K562 (cell line): Measurements from ENCODE around the gene PET117. TPM values are rescaled to one million over a fixed set of nuclear protein-coding genes. Genes with fewer than 3 reads are reported as not detected.

Experiments
- ATAC-seq: fragments of 200-7000 bp; cut with Tn5 transposase; 3 replicates; pipeline ENCODE4 v1.9.1; 2020; ENCODE audit warnings: moderate library complexity
- BruUV-seq: library from RNA; stranded (reverse); fragments of 400-500 nt; replicated peaks from 2 replicates; lab custom pipeline; 2021; lab: Mats Ljungman, UMichigan
- CTCF ChIA-PET: fragments of 300-600 bp; formaldehyde crosslinking; extraction: SDS; loops from one replicate; lab custom pipeline; 2021; ENCODE audit warnings: low intra/inter-chr PET ratio; lab: Yijun Ruan, JAX
- POLR2A ChIA-PET: fragments of 300-600, 350-650 bp; sonication (Branson Sonifier 250); formaldehyde crosslinking; extraction: SDS; loops from one replicate; lab custom pipeline; 2021; ENCODE audit warnings: antibody characterized with exemption, inconsistent platforms; lab: Yijun Ruan, JAX
- DNase-seq, 4 experiments: peaks; one replicate each; pipeline versions ENCODE4 v3.0.0 to v3.0.0-alpha.2; 2011 to 2018; ENCODE audit warnings: low spot score in 3 of 4, mixed read lengths in 3 of 4; ENCODE audit errors: extremely low read depth in 1 of 4
- FAIRE-seq: peaks from 2 replicates; lab custom pipeline; 2011; peaks lifted over from hg19 to GRCh38; lab: Jason Lieb, UNC
- H2AFZ ChIP-seq: 2 replicates; pipeline ENCODE4 v1.6.0; 2011; ENCODE audit warnings: low read depth, low read length, control low read depth, inconsistent platforms
- H3K27ac ChIP-seq: fragments of 200-600 bp; 3 replicates; pipeline ENCODE4 v1.8.0; 2011; ENCODE audit warnings: low read depth, mild to moderate bottlenecking, control low read depth, inconsistent platforms, low read length, moderate library complexity, mixed read lengths; ENCODE audit errors: extremely low read depth
- H3K27me3 ChIP-seq, 2 experiments: fragments of 300-600 bp in 1 of 2; 2 replicates in 1 of 2; 3 replicates in 1 of 2; pipeline versions ENCODE4 v1.6.0 to v1.8.0; 2011; ENCODE audit warnings: inconsistent platforms in 2 of 2, low read length in 2 of 2, mild to moderate bottlenecking in 1 of 2, mixed read lengths in 1 of 2, moderate library complexity in 1 of 2; ENCODE audit not compliant: control insufficient read depth in 2 of 2, insufficient read depth in 2 of 2
- H3K36me3 ChIP-seq: fragments of 300-600 bp; 3 replicates; pipeline ENCODE4 v1.8.0; 2011; ENCODE audit warnings: mild to moderate bottlenecking, low read length, inconsistent platforms; ENCODE audit not compliant: control insufficient read depth, insufficient read depth
- H3K4me1 ChIP-seq, 2 experiments: fragments of 200-600 bp in 1 of 2; replicated peaks in 1 of 2; 2 replicates in 1 of 2; 3 replicates in 1 of 2; pipeline versions ENCODE4 v1.5.1 to v1.8.0; 2011; ENCODE audit warnings: inconsistent platforms in 2 of 2, low read length in 2 of 2, mild to moderate bottlenecking in 1 of 2, mixed read lengths in 1 of 2, moderate library complexity in 1 of 2; ENCODE audit not compliant: control insufficient read depth in 2 of 2, insufficient read depth in 2 of 2
- H3K4me2 ChIP-seq: 2 replicates; pipeline ENCODE4 v1.6.1; 2011; ENCODE audit warnings: low read length, control low read depth, inconsistent platforms, mixed read lengths; ENCODE audit not compliant: insufficient read depth
- H3K4me3 ChIP-seq: fragments of 200-600 bp; sonication (generic), shearing (Covaris generic); 2 replicates; pipeline ENCODE4 v1.5.1; 2016; ENCODE audit warnings: control low read depth, inconsistent platforms
- H3K79me2 ChIP-seq: fragments of 200-600 bp; 3 replicates; pipeline ENCODE4 v1.8.0; 2011; ENCODE audit warnings: low read length, inconsistent platforms; ENCODE audit not compliant: control insufficient read depth, insufficient read depth
- H3K9ac ChIP-seq, 2 experiments: 2 replicates each; pipeline versions ENCODE4 v1.6.0 to v1.6.1; 2011; ENCODE audit warnings: low read depth in 2 of 2, low read length in 2 of 2, control low read depth in 1 of 2, inconsistent platforms in 1 of 2, mild to moderate bottlenecking in 1 of 2, mixed read lengths in 1 of 2; ENCODE audit not compliant: insufficient read depth in 1 of 2
- H3K9me1 ChIP-seq: one replicate; pipeline ENCODE4 v1.6.0; 2011; ENCODE audit warnings: inconsistent platforms, mild to moderate bottlenecking, low read length, moderate library complexity; ENCODE audit not compliant: control insufficient read depth, insufficient read depth
- H3K9me3 ChIP-seq: replicated peaks from 2 replicates; pipeline ENCODE4 v1.5.1; 2011; ENCODE audit warnings: low read depth, low read length, inconsistent platforms; ENCODE audit not compliant: control insufficient read depth, insufficient read depth
- H4K20me1 ChIP-seq: replicated peaks from 2 replicates; pipeline ENCODE4 v1.6.1; 2011; ENCODE audit warnings: low read length, inconsistent platforms, mixed read lengths; ENCODE audit not compliant: control insufficient read depth, insufficient read depth
- CHCHD3 ChIP-seq: fragments of 250-450 bp; sonication (Bioruptor Pico); IDR thresholded peaks from 2 replicates; pipeline ENCODE4 v2.1.2; 2022; ENCODE audit warnings: mild to moderate bottlenecking
- CREM ChIP-seq: IDR thresholded peaks from 2 replicates; pipeline ENCODE4 v1.6.1; 2014; ENCODE audit warnings: antibody characterized with exemption, low read depth
- DPF2 ChIP-seq: fragments of 450-650 bp; IDR thresholded peaks from 2 replicates; pipeline ENCODE4 v1.6.1; 2016
- HDAC1 ChIP-seq, 2 experiments: fragments of 450-650 bp; IDR thresholded peaks; 2 replicates each; pipeline ENCODE4 v1.6.1; 2016 to 2017; ENCODE audit warnings: inconsistent platforms in 1 of 2, mild to moderate bottlenecking in 1 of 2, moderate library complexity in 1 of 2
- ILF3 ChIP-seq: fragments of 450-650 bp; IDR thresholded peaks from 2 replicates; pipeline ENCODE4 v1.6.1; 2018; ENCODE audit warnings: antibody characterized with exemption, mild to moderate bottlenecking, moderate library complexity, borderline replicate concordance
- NFRKB ChIP-seq: fragments of 450-650 bp; IDR thresholded peaks from 2 replicates; pipeline ENCODE4 v1.6.1; 2016; ENCODE audit warnings: low read depth
- RFX7 ChIP-seq: fragments of 250-450 bp; sonication (Bioruptor Pico); IDR thresholded peaks from 2 replicates; pipeline ENCODE4 v1.5.1; 2021; ENCODE audit warnings: mild to moderate bottlenecking
- SMC3 ChIP-seq: conservative IDR thresholded peaks from 2 replicates; pipeline ENCODE4 v1.6.1; 2011; ENCODE audit warnings: low read depth, low read length, improper control_type of control experiment; ENCODE audit not compliant: insufficient read depth
- SP2 ChIP-seq: IDR thresholded peaks from 2 replicates; pipeline ENCODE4 v1.6.1; 2011; ENCODE audit warnings: mild to moderate bottlenecking, low read depth, low read length, moderate library complexity; ENCODE audit not compliant: poor library complexity, severe bottlenecking; ENCODE audit errors: extremely low read depth
- SPI1 ChIP-seq: IDR thresholded peaks from 2 replicates; pipeline ENCODE4 v1.6.1; 2011; ENCODE audit warnings: low read depth, low read length, control low read depth, borderline replicate concordance
- TCF3 ChIP-seq: sonication (generic); formaldehyde crosslinking; IDR thresholded peaks from 2 replicates; pipeline ENCODE4 v1.4.0; 2020; ENCODE audit warnings: mild to moderate bottlenecking, missing genetic modification reagents
- ZHX1 ChIP-seq: fragments of 150-350 bp; conservative IDR thresholded peaks from 2 replicates; pipeline ENCODE4 v1.6.1; 2014; ENCODE audit warnings: low read length
- ZNF583 ChIP-seq: fragments of 250-450 bp; sonication (Bioruptor Pico); IDR thresholded peaks from 2 replicates; pipeline ENCODE4 v1.4.0; 2020
- ZNF644 ChIP-seq: fragments of 200-800 bp; sonication (Bioruptor generic); IDR thresholded peaks from 2 replicates; pipeline ENCODE4 v1.6.1; 2016; ENCODE audit warnings: low read depth, missing genetic modification characterization, missing compliant biosample characterization
- WGBS: fragments of 100-300 bp; shearing (Covaris generic); methylation state at CpG from one replicate; pipeline ENCODE4 v1.1.6; 2016; ENCODE audit warnings: low coverage, mixed read lengths; ENCODE audit not compliant: insufficient coverage; ENCODE audit errors: missing lambda C conversion rate; 5-methylcytosine and 5-hydroxymethylcytosine counted together
- in situ Hi-C: fragments of 300-500 bp; cut with MboI; formaldehyde crosslinking; loops from 4 replicates; pipeline ENCODE4 v1.15.0; 2018; ENCODE audit warnings: inconsistent platforms, mixed read lengths
- intact Hi-C: fragments of 100-400 bp; cut with micrococcal nuclease; formaldehyde crosslinking; loops from 2 replicates; pipeline ENCODE4 v1.14.2; 2022
- polyA plus RNA-seq, 8 experiments: library from polyadenylated mRNA; depleted of rRNA in 4 of 8; stranded (reverse) in 5 of 8; unstranded in 3 of 8; fragments of >200 nt; fragmentation: Nextera tagmentation in 2 of 8; fragmentation: Illumina TruSeq in 1 of 8; extraction: Ambion mirVana in 2 of 8; extraction: Trizol in 1 of 8; gene quantifications; 2 replicates each; pipeline versions ENCODE4 v1.2.1 to v1.2.3, GENCODE V29; 2011 to 2014; ENCODE audit warnings: inconsistent platforms in 1 of 8, missing spikeins in 1 of 8
- total RNA-seq, 7 experiments: library from RNA; depleted of rRNA in 6 of 7; stranded (reverse); fragments of >200 nt in 6 of 7; fragmentation: Illumina TruSeq in 2 of 7; extraction: Trizol in 2 of 7; gene quantifications; 2 replicates each; pipeline versions ENCODE4 v1.2.1 to v1.2.3, GENCODE V29; 2011 to 2021; ENCODE audit warnings: low replicate concordance in 1 of 7
- TF ChIP-seq, protein P1 (sequence below): fragments of 450-650 bp; IDR thresholded peaks from 2 replicates; pipeline ENCODE4 v1.6.1; 2017; ENCODE audit warnings: antibody characterized with exemption
- TF ChIP-seq, protein P2 (sequence below): sonication (generic); formaldehyde crosslinking; IDR thresholded peaks from 2 replicates; pipeline ENCODE4 v1.8.0; 2022; ENCODE audit warnings: missing genetic modification reagents, mild to moderate bottlenecking, borderline replicate concordance

PET117 gene
- total and polyA plus RNA-seq, 9 of the 15 experiments (the other 6 are each of a cell fraction or from before 2014, with no cell fraction given), result 7.1 to 18.2 (median 12.4) TPM

- Histone ChIP-seq H3K4me2 (no peak overlapping the region), H3K9ac (no peak overlapping the region), H3K36me3 (no peaks in the 10 kb centered on the region), H3K27ac (no peak overlapping the region), H3K9me3 (no peaks in the 10 kb centered on the region), H3K27me3 (peaks cover 0 to 19% of the 10 kb centered on the region in 2 experiments; a peak in 4 of 5 replicates), H4K20me1 (no peaks in the 10 kb centered on the region), H3K4me1 (no peaks in the 10 kb centered on the region), H3K79me2 (no peaks in the 10 kb centered on the region), H3K4me3 (no peak overlapping the region), H2AFZ (no peak overlapping the region), H3K9me1 (no peaks in the 10 kb centered on the region)
- WGBS, result 0% methylated on average over 7 of the region's 7 CpGs
- FAIRE-seq (no peak), DNase-seq (no peak), ATAC-seq (no peak)
- intact Hi-C loops, result no loop called here
- POLR2A ChIA-PET, result no interaction called here
- TF ChIP-seq DPF2 (no peak), TCF3 (CRISPR knock-in tag) (no peak), ZNF583 (CRISPR knock-in tag) (no peak), HDAC1 (IDR thresholded peaks at IDR 0.05) (no peak), CHCHD3 (CRISPR knock-in tag) (no peak), SPI1 (no peak), SMC3 (no peak), ILF3 (no peak), NFRKB (no peak), CREM (no peak), ZNF644 (tag) (no peak), RFX7 (CRISPR knock-in tag) (no peak), ZHX1 (no peak), SP2 (no peak)
- TF ChIP-seq, protein P1, sequence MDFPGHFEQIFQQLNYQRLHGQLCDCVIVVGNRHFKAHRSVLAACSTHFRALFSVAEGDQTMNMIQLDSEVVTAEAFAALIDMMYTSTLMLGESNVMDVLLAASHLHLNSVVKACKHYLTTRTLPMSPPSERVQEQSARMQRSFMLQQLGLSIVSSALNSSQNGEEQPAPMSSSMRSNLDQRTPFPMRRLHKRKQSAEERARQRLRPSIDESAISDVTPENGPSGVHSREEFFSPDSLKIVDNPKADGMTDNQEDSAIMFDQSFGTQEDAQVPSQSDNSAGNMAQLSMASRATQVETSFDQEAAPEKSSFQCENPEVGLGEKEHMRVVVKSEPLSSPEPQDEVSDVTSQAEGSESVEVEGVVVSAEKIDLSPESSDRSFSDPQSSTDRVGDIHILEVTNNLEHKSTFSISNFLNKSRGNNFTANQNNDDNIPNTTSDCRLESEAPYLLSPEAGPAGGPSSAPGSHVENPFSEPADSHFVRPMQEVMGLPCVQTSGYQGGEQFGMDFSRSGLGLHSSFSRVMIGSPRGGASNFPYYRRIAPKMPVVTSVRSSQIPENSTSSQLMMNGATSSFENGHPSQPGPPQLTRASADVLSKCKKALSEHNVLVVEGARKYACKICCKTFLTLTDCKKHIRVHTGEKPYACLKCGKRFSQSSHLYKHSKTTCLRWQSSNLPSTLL, result no peak
- TF ChIP-seq, protein P2, sequence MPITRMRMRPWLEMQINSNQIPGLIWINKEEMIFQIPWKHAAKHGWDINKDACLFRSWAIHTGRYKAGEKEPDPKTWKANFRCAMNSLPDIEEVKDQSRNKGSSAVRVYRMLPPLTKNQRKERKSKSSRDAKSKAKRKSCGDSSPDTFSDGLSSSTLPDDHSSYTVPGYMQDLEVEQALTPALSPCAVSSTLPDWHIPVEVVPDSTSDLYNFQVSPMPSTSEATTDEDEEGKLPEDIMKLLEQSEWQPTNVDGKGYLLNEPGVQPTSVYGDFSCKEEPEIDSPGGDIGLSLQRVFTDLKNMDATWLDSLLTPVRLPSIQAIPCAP (CRISPR knock-in tag), result no peak
- CTCF ChIA-PET, result no interaction called here
- in situ Hi-C loops, result no loop called here
- BruUV-seq, result no TSS peak
These were observed 36.4 kb upstream of the PET117 start for GRCh38 chr20:18101125-18101810.
